OCI-LY7 (cell line): Measurements from ENCODE around the gene PFKFB3.

Experiments used
- EZH2phosphoT487 ChIP-seq: fragments of 200-600 bp; sonication (generic); IDR thresholded peaks from 2 replicates; pipeline ENCODE4 v1.6.1; 2018; ENCODE audit warnings: low read depth, borderline replicate concordance, mild to moderate bottlenecking, mixed run types, antibody characterized with exemption, low read length, moderate library complexity, mixed read lengths
- TF ChIP-seq, protein P1 (sequence below): fragments of 200-600 bp; sonication (generic); conservative IDR thresholded peaks from 2 replicates; pipeline ENCODE4 v1.5.1; 2014; ENCODE audit warnings: mild to moderate bottlenecking, antibody characterized with exemption, low read length, moderate library complexity, mixed read lengths

DNA sequence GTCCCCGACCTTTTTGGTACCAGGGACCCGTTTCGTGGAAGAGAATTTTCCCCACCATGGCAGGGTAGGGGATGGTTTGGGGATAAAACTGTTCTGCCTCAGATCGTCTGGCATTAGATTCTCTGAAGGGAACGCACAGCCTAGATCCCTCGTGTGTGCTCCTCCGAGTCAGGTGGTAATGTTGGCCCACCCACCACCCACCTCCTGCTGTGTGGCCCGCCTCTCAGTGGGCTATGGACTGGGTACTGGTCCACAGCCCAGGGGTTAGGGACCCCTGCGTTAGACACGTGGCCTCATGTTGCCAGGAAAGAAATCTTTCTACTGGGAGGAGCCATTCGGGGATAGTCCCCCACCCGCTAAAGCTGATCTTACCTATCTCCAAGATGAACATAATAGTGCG is 27.0 kb downstream of the PFKFB3 start:
- TF ChIP-seq, protein P1, sequence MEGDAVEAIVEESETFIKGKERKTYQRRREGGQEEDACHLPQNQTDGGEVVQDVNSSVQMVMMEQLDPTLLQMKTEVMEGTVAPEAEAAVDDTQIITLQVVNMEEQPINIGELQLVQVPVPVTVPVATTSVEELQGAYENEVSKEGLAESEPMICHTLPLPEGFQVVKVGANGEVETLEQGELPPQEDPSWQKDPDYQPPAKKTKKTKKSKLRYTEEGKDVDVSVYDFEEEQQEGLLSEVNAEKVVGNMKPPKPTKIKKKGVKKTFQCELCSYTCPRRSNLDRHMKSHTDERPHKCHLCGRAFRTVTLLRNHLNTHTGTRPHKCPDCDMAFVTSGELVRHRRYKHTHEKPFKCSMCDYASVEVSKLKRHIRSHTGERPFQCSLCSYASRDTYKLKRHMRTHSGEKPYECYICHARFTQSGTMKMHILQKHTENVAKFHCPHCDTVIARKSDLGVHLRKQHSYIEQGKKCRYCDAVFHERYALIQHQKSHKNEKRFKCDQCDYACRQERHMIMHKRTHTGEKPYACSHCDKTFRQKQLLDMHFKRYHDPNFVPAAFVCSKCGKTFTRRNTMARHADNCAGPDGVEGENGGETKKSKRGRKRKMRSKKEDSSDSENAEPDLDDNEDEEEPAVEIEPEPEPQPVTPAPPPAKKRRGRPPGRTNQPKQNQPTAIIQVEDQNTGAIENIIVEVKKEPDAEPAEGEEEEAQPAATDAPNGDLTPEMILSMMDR, result no peak
- no peak for TF ChIP-seq EZH2phosphoT487
